SU-DHL-6 (cell line): Measurements from ENCODE around the gene CYTL1.

Experiments used
- EZH2phosphoT487 ChIP-seq: fragments of 200-600 bp; sonication (generic), shearing (Covaris generic); conservative IDR thresholded peaks from 2 replicates; pipeline ENCODE4 v1.6.1; 2018; ENCODE audit warnings: mild to moderate bottlenecking, antibody characterized with exemption, low read length, moderate library complexity, mixed read lengths
- TF ChIP-seq, protein P1 (sequence below): fragments of 200-600 bp; sonication (generic); IDR thresholded peaks from one replicate; pipeline ENCODE4 v1.5.1; 2017; ENCODE audit warnings: antibody characterized with exemption, mild to moderate bottlenecking, low read length, moderate library complexity; ENCODE audit not compliant: insufficient read depth, poor library complexity, severe bottlenecking

DNA sequence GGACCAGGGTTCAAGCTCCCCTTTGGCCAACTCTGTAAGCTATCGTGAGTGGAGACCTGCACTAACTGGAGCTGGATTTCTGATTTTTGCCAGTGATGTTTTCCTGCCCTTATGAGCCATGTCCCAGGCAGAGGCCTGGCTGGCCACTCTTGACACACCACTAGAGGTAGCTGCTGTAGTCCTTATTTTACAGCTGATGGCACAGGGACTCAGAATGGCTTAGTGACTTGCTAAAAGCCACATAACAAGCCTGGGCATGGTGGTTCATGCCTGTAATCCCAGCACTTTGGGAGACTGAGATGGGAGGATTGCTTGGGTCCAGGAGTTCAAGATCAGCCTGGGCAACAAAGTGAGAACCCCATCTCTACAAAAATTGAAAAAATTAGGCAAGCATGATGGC, 33.4 kb downstream of the CYTL1 start:
- TF ChIP-seq, protein P1, sequence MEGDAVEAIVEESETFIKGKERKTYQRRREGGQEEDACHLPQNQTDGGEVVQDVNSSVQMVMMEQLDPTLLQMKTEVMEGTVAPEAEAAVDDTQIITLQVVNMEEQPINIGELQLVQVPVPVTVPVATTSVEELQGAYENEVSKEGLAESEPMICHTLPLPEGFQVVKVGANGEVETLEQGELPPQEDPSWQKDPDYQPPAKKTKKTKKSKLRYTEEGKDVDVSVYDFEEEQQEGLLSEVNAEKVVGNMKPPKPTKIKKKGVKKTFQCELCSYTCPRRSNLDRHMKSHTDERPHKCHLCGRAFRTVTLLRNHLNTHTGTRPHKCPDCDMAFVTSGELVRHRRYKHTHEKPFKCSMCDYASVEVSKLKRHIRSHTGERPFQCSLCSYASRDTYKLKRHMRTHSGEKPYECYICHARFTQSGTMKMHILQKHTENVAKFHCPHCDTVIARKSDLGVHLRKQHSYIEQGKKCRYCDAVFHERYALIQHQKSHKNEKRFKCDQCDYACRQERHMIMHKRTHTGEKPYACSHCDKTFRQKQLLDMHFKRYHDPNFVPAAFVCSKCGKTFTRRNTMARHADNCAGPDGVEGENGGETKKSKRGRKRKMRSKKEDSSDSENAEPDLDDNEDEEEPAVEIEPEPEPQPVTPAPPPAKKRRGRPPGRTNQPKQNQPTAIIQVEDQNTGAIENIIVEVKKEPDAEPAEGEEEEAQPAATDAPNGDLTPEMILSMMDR, result no peak
- no peak for TF ChIP-seq EZH2phosphoT487
